Stomach (tissue), 4 donors: ENCODE results near the gene SLC12A3.

ENCODE experiments used
- CTCF ChIP-seq, 7 experiments: fragments of 450-650 bp in 4 of 7; fragments of 200-600 bp in 3 of 7; sonication (generic) in 3 of 7; IDR thresholded peaks; one replicate each; pipeline ENCODE4 v1.5.1; 2016 to 2019; ENCODE audit warnings: antibody characterized with exemption in 7 of 7, control low read depth in 2 of 7, mild to moderate bottlenecking in 1 of 7
- POLR2A ChIP-seq, 4 donors: fragments of 450-650 bp; IDR thresholded peaks; one replicate each; pipeline ENCODE4 v1.6.1; 2016; ENCODE audit warnings: antibody characterized with exemption in 4 of 4, control low read depth in 2 of 4, mild to moderate bottlenecking in 1 of 4, moderate library complexity in 1 of 4

DNA sequence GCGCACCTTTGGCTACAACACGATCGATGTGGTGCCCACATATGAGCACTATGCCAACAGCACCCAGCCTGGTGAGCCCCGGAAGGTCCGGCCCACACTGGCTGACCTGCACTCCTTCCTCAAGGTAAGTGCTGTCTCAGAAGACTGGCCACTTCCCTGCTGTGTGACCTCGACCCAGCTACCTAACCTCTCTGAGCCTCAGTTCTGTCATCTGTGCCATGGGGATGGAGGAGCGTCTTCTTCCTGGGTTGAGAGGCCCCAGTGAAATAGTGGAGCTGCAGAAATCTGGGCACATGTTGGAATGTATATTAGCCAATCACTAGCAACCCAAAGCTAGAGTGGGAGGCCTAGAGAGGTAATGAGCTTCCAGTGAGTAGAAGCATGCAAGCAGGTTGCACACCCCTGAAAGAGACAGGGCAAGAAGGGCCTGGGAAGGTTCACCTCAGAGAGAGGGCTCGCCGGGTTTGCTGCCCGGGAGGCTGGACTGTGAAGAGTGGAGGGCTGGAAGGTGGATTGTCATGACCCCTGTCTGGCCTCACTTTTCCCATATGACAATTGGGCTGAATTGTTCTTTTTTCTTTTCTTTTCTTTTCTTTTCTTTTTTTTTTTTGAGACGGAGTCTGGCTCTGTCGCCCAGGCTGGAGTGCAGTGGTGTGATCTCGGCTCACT is 521 bp downstream of the SLC12A3 start:
- no peak for TF ChIP-seq POLR2A (IDR thresholded peaks at IDR 0.05)
- TF ChIP-seq CTCF (IDR thresholded peaks at IDR 0.05), result no peak
